ENCODE results near the gene GSTA4.

GSTA4 gene

DNA sequence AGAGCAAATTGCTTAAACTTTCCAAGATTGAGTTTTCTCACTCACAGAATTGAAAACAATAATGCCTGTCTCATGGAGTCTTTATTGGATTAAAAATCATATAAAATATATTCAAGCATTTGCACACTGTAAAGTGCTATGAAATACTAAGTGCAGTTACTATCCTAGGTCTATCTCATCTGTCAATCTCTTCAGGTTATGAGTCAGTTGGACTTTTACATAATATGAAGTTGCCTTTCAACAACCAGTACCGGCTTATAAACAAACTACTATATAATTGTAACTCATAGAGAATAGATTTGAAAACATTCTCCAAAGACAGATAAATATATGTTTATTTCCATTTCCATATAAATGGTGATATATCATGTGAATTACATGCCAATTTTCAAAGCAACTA, 20.4 kb upstream of the GSTA4 start:
- Histone ChIP-seq H3K4me3 (ENCODE audit: insufficient read depth, low read length, poor library complexity, severe bottlenecking) (no peak overlapping the region), H3K27me3 (ENCODE audit: low read length) (no peaks in the 10 kb centered on the region), H4K20me1 (ENCODE audit: low read depth, low read length) (no peaks in the 10 kb centered on the region), H3K9me2 (replicated peaks; ENCODE audit: insufficient read depth, low read length) (no peaks in the 10 kb centered on the region), H3K4me2 (ENCODE audit: low read depth, low read length, poor library complexity, severe bottlenecking) (no peak overlapping the region), H3F3A (ENCODE audit: insufficient read depth) (no peaks in the 10 kb centered on the region), H3K79me2 (ENCODE audit: insufficient read depth, low read length) (no peaks in the 10 kb centered on the region), H2AFZ (ENCODE audit: low read depth, low read length, severe bottlenecking) (no peak overlapping the region), H3K27ac (ENCODE audit: low read depth, low read length) (no peak overlapping the region), H3K9ac (ENCODE audit: low read length) (no peak overlapping the region), H3K36me3 (ENCODE audit: low read length) (no peaks in the 10 kb centered on the region), H3K9me3 (ENCODE audit: insufficient read depth, low read length) (no peaks in the 10 kb centered on the region)
- TF ChIP-seq, protein P1, sequence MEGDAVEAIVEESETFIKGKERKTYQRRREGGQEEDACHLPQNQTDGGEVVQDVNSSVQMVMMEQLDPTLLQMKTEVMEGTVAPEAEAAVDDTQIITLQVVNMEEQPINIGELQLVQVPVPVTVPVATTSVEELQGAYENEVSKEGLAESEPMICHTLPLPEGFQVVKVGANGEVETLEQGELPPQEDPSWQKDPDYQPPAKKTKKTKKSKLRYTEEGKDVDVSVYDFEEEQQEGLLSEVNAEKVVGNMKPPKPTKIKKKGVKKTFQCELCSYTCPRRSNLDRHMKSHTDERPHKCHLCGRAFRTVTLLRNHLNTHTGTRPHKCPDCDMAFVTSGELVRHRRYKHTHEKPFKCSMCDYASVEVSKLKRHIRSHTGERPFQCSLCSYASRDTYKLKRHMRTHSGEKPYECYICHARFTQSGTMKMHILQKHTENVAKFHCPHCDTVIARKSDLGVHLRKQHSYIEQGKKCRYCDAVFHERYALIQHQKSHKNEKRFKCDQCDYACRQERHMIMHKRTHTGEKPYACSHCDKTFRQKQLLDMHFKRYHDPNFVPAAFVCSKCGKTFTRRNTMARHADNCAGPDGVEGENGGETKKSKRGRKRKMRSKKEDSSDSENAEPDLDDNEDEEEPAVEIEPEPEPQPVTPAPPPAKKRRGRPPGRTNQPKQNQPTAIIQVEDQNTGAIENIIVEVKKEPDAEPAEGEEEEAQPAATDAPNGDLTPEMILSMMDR (IDR thresholded peaks at IDR 0.05; ENCODE audit: insufficient read depth, low read length, poor library complexity, severe bottlenecking): no peak
- no peak for TF ChIP-seq EZH2phosphoT487 (conservative IDR thresholded peaks at IDR 0.05; ENCODE audit: low read length)

DNA sequence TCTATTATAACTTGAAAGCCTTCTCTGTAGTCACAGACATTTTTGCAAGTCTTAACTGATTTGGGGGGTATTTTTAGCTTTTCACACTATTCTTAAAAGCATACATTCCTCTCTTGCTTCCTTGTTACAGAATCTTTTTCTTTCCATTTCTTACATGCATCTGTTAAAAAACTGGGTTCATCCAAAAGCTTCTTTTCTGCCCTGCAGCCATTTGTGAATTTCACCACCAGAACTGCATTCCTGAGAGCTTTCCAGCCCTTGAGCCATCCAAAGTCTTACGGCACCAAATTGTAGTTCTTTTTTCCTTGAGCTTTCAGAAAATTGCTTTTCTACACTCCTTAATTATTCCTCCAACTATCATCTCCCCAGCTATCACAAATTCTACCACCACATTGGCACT, 19.7 kb upstream of the GSTA4 start:
- H3K36me3 ChIP-seq (ENCODE audit: low read length): no peaks in the 10 kb centered on the region

GRCh38 chr6:53014063-53014462, 19.0 kb upstream of the GSTA4 start:
- no peaks in the 10 kb centered on the region for H3K36me3 ChIP-seq (ENCODE audit: low read length)
- H3K9ac ChIP-seq (ENCODE audit: low read length): no peak overlapping the region
- no peak overlapping the region for H3K4me2 ChIP-seq (ENCODE audit: low read depth, low read length, poor library complexity, severe bottlenecking)

More for the DNA sequence above, 19.7 kb upstream of the GSTA4 start:
- Histone ChIP-seq H3K27me3 (ENCODE audit: low read length) (no peaks in the 10 kb centered on the region), H2AFZ (ENCODE audit: low read depth, low read length, severe bottlenecking) (no peak overlapping the region), H3K4me2 (ENCODE audit: low read depth, low read length, poor library complexity, severe bottlenecking) (no peak overlapping the region), H3K9ac (ENCODE audit: low read length) (no peak overlapping the region), H3K9me2 (replicated peaks; ENCODE audit: insufficient read depth, low read length) (no peaks in the 10 kb centered on the region), H3K27ac (ENCODE audit: low read depth, low read length) (no peak overlapping the region), H4K20me1 (ENCODE audit: low read depth, low read length) (no peaks in the 10 kb centered on the region), H3K79me2 (ENCODE audit: insufficient read depth, low read length) (no peaks in the 10 kb centered on the region), H3K9me3 (ENCODE audit: insufficient read depth, low read length) (no peaks in the 10 kb centered on the region), H3F3A (ENCODE audit: insufficient read depth) (no peaks in the 10 kb centered on the region), H3K4me3 (ENCODE audit: insufficient read depth, low read length, poor library complexity, severe bottlenecking) (no peak overlapping the region)
- TF ChIP-seq, protein P1 (IDR thresholded peaks at IDR 0.05; ENCODE audit: insufficient read depth, low read length, poor library complexity, severe bottlenecking): no peak
- no peak for TF ChIP-seq EZH2phosphoT487 (conservative IDR thresholded peaks at IDR 0.05; ENCODE audit: low read length)

More at GRCh38 chr6:53014063-53014462, 19.0 kb upstream of the GSTA4 start:
- H2AFZ ChIP-seq (ENCODE audit: low read depth, low read length, severe bottlenecking): no peak overlapping the region
- H3K9me2 ChIP-seq (replicated peaks; ENCODE audit: insufficient read depth, low read length): no peaks in the 10 kb centered on the region
- no peaks in the 10 kb centered on the region for H3K79me2 ChIP-seq (ENCODE audit: insufficient read depth, low read length)
- H4K20me1 ChIP-seq (ENCODE audit: low read depth, low read length): no peaks in the 10 kb centered on the region
- no peaks in the 10 kb centered on the region for H3K9me3 ChIP-seq (ENCODE audit: insufficient read depth, low read length)
- no peaks in the 10 kb centered on the region for H3K27me3 ChIP-seq (ENCODE audit: low read length)
- TF ChIP-seq, protein P1 (IDR thresholded peaks at IDR 0.05; ENCODE audit: insufficient read depth, low read length, poor library complexity, severe bottlenecking): no peak
- TF ChIP-seq EZH2phosphoT487 (conservative IDR thresholded peaks at IDR 0.05; ENCODE audit: low read length): no peak
- H3K4me3 ChIP-seq (ENCODE audit: insufficient read depth, low read length, poor library complexity, severe bottlenecking): no peak overlapping the region
- no peak overlapping the region for H3K27ac ChIP-seq (ENCODE audit: low read depth, low read length)
- no peaks in the 10 kb centered on the region for H3F3A ChIP-seq (ENCODE audit: insufficient read depth)
